ENCODE results near the gene E4F1.

E4F1 gene

GRCh38 chr16:2175454-2175853, 47.9 kb upstream of the E4F1 start:
- TF ChIP-seq EZH2phosphoT487 (IDR thresholded peaks at IDR 0.05; ENCODE audit: borderline replicate concordance, low read length): no peak
- TF ChIP-seq CTCF (IDR thresholded peaks at IDR 0.05; ENCODE audit: low read depth, low read length, poor library complexity, severe bottlenecking): no peak
- H3K27me3 ChIP-seq (ENCODE audit: control insufficient read depth, low read length): no peaks in the 10 kb centered on the region
- no peaks in the 10 kb centered on the region for H4K20me1 ChIP-seq (ENCODE audit: control insufficient read depth, insufficient read depth, low read depth, low read length)
- H3K36me3 ChIP-seq (ENCODE audit: control insufficient read depth, low read length): peaks cover 62% of the 10 kb centered on the region
- H3K9me2 ChIP-seq (replicated peaks; ENCODE audit: control insufficient read depth, low read length): no peaks in the 10 kb centered on the region
- H3K79me2 ChIP-seq (ENCODE audit: control insufficient read depth, low read length): no peaks in the 10 kb centered on the region
- no peak overlapping the region for H3K4me2 ChIP-seq (ENCODE audit: low read length)
- H3F3A ChIP-seq (ENCODE audit: control insufficient read depth, insufficient read depth): no peaks in the 10 kb centered on the region
- H3K4me1 ChIP-seq (ENCODE audit: control insufficient read depth, low read length): no peaks in the 10 kb centered on the region
- H3K9me3 ChIP-seq (ENCODE audit: control insufficient read depth, insufficient read depth, low read length): no peaks in the 10 kb centered on the region
- no peak overlapping the region for H3K27ac ChIP-seq (ENCODE audit: low read depth, low read length)
- no peak overlapping the region for H3K4me3 ChIP-seq (ENCODE audit: low read length)

GRCh38 chr16:2176047-2176446, 47.3 kb upstream of the E4F1 start:
- Histone ChIP-seq H3K9me2 (replicated peaks; ENCODE audit: control insufficient read depth, low read length) (no peaks in the 10 kb centered on the region), H4K20me1 (ENCODE audit: control insufficient read depth, insufficient read depth, low read depth, low read length) (no peaks in the 10 kb centered on the region), H3K27me3 (ENCODE audit: control insufficient read depth, low read length) (no peaks in the 10 kb centered on the region), H3K27ac (ENCODE audit: low read depth, low read length) (no peak overlapping the region), H3K4me1 (ENCODE audit: control insufficient read depth, low read length) (no peaks in the 10 kb centered on the region), H3K36me3 (ENCODE audit: control insufficient read depth, low read length) (peaks cover 62% of the 10 kb centered on the region), H3F3A (ENCODE audit: control insufficient read depth, insufficient read depth) (no peaks in the 10 kb centered on the region), H3K4me3 (ENCODE audit: low read length) (no peak overlapping the region), H3K9me3 (ENCODE audit: control insufficient read depth, insufficient read depth, low read length) (no peaks in the 10 kb centered on the region), H3K4me2 (ENCODE audit: low read length) (no peak overlapping the region), H3K79me2 (ENCODE audit: control insufficient read depth, low read length) (no peaks in the 10 kb centered on the region)
- no peak for TF ChIP-seq EZH2phosphoT487 (IDR thresholded peaks at IDR 0.05; ENCODE audit: borderline replicate concordance, low read length)
- no peak for TF ChIP-seq CTCF (IDR thresholded peaks at IDR 0.05; ENCODE audit: low read depth, low read length, poor library complexity, severe bottlenecking)

GRCh38 chr16:2177101-2177500, 46.3 kb upstream of the E4F1 start:
- Histone ChIP-seq H3K36me3 (ENCODE audit: control insufficient read depth, low read length) (peaks cover 57% of the 10 kb centered on the region), H3K4me1 (ENCODE audit: control insufficient read depth, low read length) (no peaks in the 10 kb centered on the region), H3K27ac (ENCODE audit: low read depth, low read length) (no peak overlapping the region), H3K9me3 (ENCODE audit: control insufficient read depth, insufficient read depth, low read length) (no peaks in the 10 kb centered on the region), H3K4me2 (ENCODE audit: low read length) (no peak overlapping the region), H3K9me2 (replicated peaks; ENCODE audit: control insufficient read depth, low read length) (no peaks in the 10 kb centered on the region), H3F3A (ENCODE audit: control insufficient read depth, insufficient read depth) (no peaks in the 10 kb centered on the region), H3K4me3 (ENCODE audit: low read length) (no peak overlapping the region), H4K20me1 (ENCODE audit: control insufficient read depth, insufficient read depth, low read depth, low read length) (no peaks in the 10 kb centered on the region), H3K27me3 (ENCODE audit: control insufficient read depth, low read length) (no peaks in the 10 kb centered on the region), H3K79me2 (ENCODE audit: control insufficient read depth, low read length) (no peaks in the 10 kb centered on the region)
- TF ChIP-seq EZH2phosphoT487 (IDR thresholded peaks at IDR 0.05; ENCODE audit: borderline replicate concordance, low read length) (no peak), CTCF (IDR thresholded peaks at IDR 0.05; ENCODE audit: low read depth, low read length, poor library complexity, severe bottlenecking) (no peak)

- H3K27ac ChIP-seq (ENCODE audit: low read depth, low read length): no peak overlapping the region
- no peaks in the 10 kb centered on the region for H3K9me3 ChIP-seq (ENCODE audit: control insufficient read depth, insufficient read depth, low read length)
- no peak overlapping the region for H3K4me3 ChIP-seq (ENCODE audit: low read length)
- TF ChIP-seq CTCF (IDR thresholded peaks at IDR 0.05; ENCODE audit: low read depth, low read length, poor library complexity, severe bottlenecking): no peak
- TF ChIP-seq EZH2phosphoT487 (IDR thresholded peaks at IDR 0.05; ENCODE audit: borderline replicate concordance, low read length): no peak
- no peaks in the 10 kb centered on the region for H3F3A ChIP-seq (ENCODE audit: control insufficient read depth, insufficient read depth)
- H3K4me1 ChIP-seq (ENCODE audit: control insufficient read depth, low read length): no peaks in the 10 kb centered on the region
- H3K79me2 ChIP-seq (ENCODE audit: control insufficient read depth, low read length): no peaks in the 10 kb centered on the region
- no peaks in the 10 kb centered on the region for H3K27me3 ChIP-seq (ENCODE audit: control insufficient read depth, low read length)
- H4K20me1 ChIP-seq (ENCODE audit: control insufficient read depth, insufficient read depth, low read depth, low read length): no peaks in the 10 kb centered on the region
- no peaks in the 10 kb centered on the region for H3K9me2 ChIP-seq (replicated peaks; ENCODE audit: control insufficient read depth, low read length)
- H3K36me3 ChIP-seq (ENCODE audit: control insufficient read depth, low read length): peaks cover 60% of the 10 kb centered on the region
- H3K4me2 ChIP-seq (ENCODE audit: low read length): no peak overlapping the region
These were observed 45.8 kb upstream of the E4F1 start for GRCh38 chr16:2177561-2177960.
